DMS153 treated with DMSO at 0.1 percent for 48 hours (cell line): ENCODE data around the gene ORAI3.

Experiments
- DNase-seq: peaks from one replicate; lab custom pipeline; 2025; ENCODE audit not compliant: unreplicated experiment; lab: John Stamatoyannopoulos, UW

ORAI3 gene

GRCh38 chr16:30948667-30949649, at the start of gene ORAI3:
TSS of gene ORAI3 (plus strand) at chr16:30949068. CDS start at chr16:30949290, 222 bp downstream.
- DNase-seq: no peak

- no peak for DNase-seq
Measured at GRCh38 chr16:30899794-30900193, 49.1 kb upstream of the ORAI3 start.

GRCh38 chr16:30900588-30900987, 48.3 kb upstream of the ORAI3 start:
- no peak for DNase-seq

- DNase-seq: no peak
Measured at GRCh38 chr16:30901201-30902028, 47.5 kb upstream of the ORAI3 start.

GRCh38 chr16:30902029-30902972, 46.6 kb upstream of the ORAI3 start:
- DNase-seq: peak; percentile 27

- DNase-seq: no peak
Measured at GRCh38 chr16:30903002-30903401, 45.9 kb upstream of the ORAI3 start.

- no peak for DNase-seq
Measured at GRCh38 chr16:30903596-30903995, 45.3 kb upstream of the ORAI3 start.

GRCh38 chr16:30904114-30904780, 44.6 kb upstream of the ORAI3 start:
- DNase-seq: no peak

- no peak for DNase-seq
Measured at GRCh38 chr16:30907064-30907463, 41.8 kb upstream of the ORAI3 start.

GRCh38 chr16:30910427-30911029, 38.3 kb upstream of the ORAI3 start:
- no peak for DNase-seq

GRCh38 chr16:30912794-30913412, 36.0 kb upstream of the ORAI3 start:
- no peak for DNase-seq

GRCh38 chr16:30914830-30915229, 34.0 kb upstream of the ORAI3 start:
- no peak for DNase-seq

GRCh38 chr16:30918614-30919013, 30.3 kb upstream of the ORAI3 start:
- no peak for DNase-seq

- DNase-seq: no peak
Measured at GRCh38 chr16:30920891-30921290, 28.0 kb upstream of the ORAI3 start.

- DNase-seq: no peak
Measured at GRCh38 chr16:30921459-30921747, 27.5 kb upstream of the ORAI3 start.

GRCh38 chr16:30921748-30922419, 27.0 kb upstream of the ORAI3 start:
- DNase-seq: peak; percentile 90

GRCh38 chr16:30922420-30922959, 26.4 kb upstream of the ORAI3 start:
- DNase-seq: peak; percentile 98

- DNase-seq: peak; percentile 97
Measured at GRCh38 chr16:30922960-30923535, 25.8 kb upstream of the ORAI3 start.
